GM21367 (cell line): Measurements from ENCODE around the gene PHYKPL.

Source experiments
- ATAC-seq: cut with Tn5 transposase; IDR thresholded peaks from one replicate; pipeline ENCODE4 v1.9.1; 2021; ENCODE audit not compliant: unreplicated experiment

PHYKPL gene

DNA sequence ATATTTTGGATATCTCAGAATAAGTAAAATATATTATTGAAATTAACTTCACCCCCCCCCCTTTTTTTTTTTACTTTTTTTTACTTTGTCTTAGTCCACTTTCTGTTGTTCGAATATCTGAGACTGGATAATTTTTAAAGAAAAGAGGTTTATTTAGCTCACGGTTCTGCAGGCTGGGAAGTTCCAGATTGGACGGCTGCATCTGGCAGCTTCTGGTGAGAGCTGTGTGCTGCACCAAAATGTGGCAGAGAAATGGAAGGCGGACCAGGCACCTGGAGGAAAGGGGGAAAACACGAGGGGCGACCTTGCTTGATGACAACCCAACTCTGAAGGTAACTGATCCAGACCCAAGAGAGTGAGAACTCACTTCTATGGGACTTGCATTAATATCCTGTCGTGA, 39.8 kb downstream of the PHYKPL start:
- ATAC-seq = no peak

DNA sequence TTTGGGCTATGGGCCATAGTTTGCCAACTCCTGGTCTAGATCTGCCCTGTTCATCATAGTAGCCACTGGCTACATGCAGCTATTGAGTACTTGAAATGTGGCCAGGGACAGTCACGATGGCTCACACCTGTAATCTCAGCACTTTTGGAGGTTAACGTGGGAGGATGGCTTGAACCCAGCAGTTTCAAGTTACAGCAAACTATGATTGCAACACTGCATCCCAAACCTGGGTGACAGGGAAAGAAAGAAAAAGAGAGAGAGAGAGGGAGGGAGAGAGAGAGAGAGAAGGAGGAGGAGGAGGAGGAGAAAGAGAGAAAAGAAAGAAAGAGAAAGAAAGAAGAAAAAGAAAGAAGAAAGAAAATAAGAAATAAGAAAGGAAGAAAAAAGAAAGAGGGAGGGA, 40.4 kb downstream of the PHYKPL start:
- ATAC-seq = no peak

DNA sequence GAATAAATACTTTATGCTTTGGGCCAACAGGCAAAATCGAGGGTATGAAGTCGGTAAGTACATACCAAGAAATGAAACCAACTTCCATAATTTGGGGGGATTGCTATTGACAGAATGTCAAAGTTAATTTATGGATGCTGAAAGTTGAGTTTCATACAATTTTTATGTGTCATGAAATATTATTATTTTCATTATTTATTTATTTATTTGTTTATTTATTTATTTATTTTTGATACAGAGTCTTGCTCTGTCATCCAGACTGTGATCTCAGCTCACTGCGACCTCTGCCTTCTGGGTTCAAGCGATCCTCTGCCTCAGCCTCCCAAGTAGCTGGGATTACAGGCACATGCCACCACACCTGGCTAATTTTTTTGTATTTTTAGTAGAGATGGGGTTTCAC, 40.9 kb downstream of the PHYKPL start:
- ATAC-seq = no peak

DNA sequence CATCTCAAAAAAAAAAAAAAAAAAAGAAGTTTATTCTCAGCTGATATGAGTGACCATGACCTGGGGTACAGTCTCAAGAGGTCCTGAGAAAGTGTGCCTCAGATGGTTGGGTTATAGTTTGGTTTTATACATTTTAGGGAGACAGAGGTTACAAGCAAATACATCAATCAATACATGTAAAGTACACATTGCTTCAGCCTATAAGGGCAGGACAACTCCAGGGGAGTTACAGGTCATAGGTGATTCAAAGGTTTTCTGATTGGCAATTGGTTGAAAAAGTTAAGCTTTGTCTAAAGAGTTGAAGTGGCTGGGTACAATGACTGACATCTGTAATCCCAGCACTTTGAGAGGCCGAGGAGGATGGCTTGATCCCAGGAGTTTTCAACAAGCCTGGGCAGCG, 43.2 kb downstream of the PHYKPL start:
- no peak for ATAC-seq

DNA sequence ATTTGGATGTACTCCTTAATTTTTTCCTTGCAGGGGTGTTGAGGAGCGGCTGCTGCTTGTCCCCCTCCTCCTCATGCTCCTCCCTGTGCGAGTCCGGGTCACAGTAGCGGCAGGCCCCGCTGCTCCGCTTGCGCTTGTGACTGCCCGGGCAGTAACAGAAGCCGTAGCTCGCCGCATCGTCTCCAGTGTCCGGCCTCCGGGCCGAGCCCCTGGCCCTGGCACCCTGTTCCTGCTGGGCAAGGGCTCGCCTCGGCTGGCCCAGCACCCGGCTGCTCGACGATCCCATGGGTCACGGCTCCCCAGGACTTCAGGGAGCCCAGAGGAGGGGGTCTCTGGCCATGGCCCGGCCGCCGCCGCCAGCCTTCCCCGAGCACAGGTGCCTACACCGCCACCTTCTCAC, 45.6 kb downstream of the PHYKPL start, which contains the start of gene GMCL2:
Gene GMCL2, minus strand, starts transcription at position 358 of the 400 bp plus-strand sequence. Its CDS starts 72 bp downstream, at position 286.
- no peak for ATAC-seq

DNA sequence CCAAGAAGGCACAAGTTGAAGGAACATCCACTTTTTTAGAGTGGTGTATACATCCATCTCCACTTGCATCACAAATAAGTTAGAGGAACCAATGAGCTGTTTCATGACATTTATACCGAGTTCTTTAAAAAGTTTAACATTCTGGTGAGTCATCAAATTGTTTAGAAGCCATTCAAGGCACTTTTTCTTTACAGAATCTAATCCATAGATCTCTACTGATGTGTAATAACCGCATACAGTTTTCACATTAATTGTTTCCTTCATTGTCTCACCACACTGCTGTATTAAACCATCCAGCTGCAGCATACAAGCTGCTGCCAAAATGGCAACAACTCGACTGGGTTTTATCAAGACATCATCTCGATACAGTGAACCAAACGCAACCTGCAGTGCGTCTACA, 46.2 kb downstream of the PHYKPL start:
- no peak for ATAC-seq

DNA sequence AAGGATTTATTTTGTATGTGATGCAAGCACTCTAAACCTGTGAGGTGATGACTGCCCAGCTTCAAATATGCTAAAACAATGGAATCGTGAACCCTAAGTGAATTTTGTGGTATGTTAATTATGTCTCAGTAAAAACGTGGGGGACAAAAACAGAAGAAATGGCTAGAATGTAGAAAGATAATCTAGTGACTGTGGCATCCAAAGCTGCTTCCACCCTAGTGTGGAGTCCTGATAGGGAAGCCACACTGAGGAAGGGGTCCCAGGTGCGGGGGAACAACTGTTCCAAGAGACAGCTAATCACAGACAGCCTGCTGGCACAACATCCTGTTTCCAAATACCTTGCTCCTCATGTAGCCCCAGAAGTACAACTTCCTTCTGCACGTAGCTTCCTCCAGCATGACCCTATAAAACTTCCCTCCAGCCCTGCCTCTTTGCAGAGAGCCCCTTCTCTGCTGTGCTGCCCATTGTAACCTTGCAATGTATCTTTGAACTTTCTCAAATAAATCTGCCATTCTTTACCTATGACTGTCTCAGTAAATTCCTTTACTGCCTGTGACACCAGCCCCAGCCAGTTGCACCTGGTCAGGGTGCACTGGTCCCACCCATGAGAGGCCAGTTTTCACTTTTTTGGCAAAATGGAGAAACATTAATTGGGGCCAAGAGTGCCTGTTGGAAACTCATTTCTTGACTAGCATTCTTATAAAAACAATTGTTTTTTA, 50.3 kb downstream of the PHYKPL start:
- ATAC-seq = no peak

DNA sequence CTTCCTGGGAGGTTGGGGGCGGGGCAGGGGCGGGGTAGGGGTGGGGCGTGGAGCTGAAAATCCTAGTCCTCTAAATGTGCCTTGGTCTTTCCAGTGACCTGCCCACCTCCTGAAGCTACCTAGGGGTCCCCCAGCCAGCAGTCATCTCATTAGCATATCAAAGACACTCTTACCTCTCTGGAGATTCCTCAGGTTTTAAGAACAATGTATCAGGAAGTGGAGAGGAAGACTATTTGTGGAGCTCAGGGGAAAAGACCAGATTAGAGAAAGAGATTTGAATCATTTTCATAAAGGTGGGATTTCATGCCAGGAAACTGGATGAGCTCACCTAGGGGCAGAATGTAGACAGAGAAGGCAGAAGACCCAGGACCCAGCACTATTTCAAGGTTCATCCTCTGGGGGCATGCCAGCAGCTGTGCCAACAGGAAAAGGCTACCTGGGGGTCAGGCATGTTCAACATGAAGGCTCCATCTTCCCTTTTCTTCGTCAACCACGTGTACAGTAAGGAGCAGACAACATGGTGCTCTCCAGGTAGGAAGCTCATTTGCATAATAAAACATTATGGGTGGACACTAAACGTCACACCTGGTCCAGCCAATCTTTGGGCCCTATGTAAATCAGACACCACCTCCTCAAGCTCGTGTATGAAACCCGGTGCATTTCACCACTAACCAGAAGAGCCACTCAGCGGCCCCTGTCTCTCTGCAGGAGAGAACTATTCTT, 52.3 kb downstream of the PHYKPL start:
- no peak for ATAC-seq

DNA sequence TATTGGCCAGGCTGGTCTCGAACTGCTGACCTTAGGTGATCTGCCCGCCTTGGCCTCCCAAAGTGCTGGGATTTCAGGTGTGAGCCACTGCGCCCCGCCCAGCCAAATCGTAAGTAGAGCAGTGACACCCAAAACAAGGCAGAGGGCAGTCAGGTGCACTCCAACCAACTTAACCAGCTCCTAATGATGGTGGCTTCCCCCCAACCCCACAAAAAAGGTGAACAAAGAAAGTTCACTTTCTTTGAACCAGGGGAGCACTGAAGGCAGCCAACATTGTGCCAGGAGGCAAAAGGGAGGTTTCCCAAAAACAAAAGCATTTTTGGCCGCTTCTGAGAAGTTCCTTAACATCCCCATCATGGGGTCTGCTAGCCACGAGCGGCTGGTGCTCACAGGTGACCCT, 55.0 kb downstream of the PHYKPL start:
- no peak for ATAC-seq

DNA sequence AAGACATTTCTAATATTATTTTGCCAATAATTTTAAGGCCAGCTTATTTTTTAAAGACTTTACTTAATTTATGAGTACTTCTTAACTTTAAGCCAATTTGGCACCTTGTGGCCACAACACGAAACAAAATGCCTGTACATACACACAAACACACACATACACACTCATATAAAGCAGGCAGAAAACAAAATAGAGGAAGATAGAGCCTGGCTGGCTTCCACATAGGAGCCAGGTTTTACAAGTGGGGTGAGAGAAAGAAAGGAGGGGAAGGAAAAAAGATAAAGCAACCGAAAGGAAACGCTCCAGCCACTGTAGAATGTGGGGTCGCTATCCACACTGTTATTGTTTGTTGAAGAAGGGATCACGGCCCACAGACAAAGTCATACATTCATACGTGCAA, 55.8 kb downstream of the PHYKPL start:
- ATAC-seq = no peak

DNA sequence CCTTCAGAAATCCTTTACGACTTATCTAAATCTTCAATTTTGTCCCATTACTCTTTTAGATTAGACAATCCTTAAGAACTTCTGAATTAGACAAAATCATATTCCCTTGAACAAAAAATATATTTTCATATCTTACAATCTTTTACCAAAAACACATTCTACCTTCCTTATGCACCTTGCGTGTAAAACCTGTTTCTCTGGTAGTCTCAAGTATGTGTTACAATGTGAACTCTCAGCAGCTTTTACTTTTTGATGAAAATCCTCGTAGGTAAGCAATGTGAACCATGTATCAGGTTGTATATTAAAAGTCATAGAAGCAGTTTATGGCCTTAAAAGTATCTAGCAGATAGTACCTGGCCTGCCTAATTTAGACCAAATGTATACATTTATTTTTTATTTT, 58.1 kb downstream of the PHYKPL start:
- no peak for ATAC-seq

DNA sequence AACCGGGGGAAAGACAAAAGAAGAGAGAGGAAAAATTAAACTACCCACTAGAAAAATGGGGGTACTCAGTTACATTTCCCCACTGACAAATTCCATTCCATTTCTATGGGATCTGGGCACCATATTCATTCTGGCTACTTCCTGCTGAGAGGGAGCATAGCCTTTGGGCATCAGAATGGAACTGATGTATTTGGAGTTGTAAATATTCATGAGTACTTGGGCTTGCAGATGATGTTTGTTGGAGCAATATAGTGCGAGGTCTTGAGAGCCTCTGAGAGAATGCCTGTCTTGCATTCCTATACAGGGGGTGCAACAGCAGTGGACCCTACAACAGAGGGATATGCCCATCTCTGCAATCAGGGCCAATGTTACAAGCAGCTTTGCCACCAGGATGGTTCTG, 62.1 kb downstream of the PHYKPL start:
- no peak for ATAC-seq

DNA sequence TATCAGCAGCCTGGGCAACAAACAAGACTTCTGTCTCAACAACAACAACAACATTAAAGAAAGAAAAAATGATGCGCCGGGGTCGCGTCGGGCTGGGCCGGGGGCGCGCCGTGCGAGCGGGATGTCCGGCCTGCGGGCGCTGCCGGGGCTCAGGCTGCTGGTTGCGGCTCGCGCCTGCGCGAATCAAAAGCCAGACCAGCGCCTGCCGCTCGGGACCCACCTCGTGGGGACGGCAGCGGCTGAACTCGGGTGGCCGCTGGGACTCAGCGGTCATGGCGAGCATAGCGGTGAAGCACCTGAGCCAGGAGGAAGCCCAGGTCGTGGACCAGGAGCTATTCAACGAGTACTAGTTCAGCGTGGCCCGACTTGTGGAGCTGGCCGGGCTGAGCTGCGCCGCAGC, 67.0 kb downstream of the PHYKPL start:
- ATAC-seq = no peak

DNA sequence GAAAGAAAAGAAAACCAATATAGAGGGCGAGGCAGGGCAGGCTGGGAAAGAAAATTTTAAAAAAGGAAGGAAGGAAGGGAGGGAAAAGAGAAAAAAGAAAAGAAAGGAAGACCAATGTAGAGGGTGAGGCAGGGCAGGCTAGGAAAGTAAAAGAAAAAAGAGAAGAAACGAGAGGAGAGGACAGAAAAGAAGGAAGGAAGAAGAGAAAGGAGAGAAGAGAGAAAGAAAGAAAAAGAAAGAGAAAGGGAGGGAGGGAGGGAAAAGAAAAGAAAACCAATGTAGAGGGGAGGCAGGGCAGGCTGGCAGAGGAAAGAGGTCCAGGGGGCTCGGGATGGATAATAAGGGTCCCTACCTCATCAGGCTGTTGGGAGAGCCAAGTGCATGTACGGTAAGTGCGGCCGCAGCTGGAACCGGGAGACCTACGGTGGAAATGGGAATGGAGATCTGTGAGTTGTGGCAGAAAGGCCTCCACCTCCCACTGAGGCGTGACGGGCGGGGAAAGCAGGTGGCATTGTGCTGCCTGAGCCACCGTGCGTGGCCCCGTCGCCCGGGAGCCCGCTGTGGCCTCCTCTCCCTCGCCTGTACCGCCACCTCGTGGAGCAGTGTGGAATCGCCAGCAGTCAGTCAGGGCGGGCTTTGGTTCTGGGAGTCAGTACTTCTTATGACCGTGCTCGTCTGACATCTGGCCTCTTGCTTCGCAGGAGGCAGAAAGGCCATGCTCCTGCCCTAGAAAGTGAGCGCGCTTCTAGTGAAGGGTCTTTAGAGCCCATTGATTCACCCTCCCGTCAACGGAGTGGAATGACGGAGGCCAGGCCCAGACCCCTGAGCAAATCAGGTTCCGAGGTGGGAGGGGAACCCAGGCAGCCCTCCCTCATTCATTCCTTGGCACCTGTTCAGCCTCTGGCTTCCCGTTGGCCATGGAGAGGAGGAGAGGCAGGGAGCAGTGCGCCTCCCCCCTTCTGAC, 68.5 kb downstream of the PHYKPL start:
- peak; percentile 88 for ATAC-seq

DNA sequence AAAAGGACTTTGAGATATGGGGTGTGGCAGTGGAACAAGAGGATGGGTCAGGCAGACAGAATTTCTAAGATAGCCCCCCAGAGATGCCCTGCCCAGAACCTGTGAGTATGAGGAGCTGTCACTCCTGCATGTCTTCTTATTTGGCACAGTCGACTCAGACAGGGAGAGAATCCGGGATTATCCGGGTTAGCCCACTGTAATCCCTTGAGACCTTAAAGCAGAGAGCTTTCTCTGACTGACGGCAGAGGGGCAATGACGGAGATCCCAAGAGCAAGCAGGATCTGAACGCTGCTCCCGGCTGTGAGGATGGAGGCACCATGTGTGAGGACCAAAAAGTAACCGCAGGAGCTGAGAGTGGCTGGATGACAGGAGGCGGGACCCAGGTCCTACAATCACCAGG, 70.1 kb downstream of the PHYKPL start:
- no peak for ATAC-seq

DNA sequence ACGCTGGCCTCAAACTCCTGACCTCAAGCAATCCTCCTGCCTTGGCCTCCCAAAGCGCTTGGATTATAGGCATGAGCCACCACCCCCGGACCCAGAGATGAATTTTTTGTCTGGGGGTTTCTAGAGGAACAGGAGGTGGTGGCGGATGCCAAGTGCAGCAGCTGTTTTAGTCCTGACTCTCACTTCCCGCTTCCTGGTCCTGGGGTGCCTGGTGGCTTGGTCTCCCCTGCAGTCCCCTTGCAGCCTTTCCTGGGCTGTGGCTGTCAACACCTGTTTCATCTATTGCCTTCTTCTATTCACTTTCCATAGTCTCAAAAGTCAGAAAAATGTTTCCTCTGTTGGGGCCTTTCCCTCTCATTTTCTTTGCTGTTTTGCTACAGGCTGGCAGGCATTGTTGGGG, 72.4 kb downstream of the PHYKPL start:
- ATAC-seq = no peak
